Mesothelial cell of epicardium (in vitro differentiated cells): ENCODE data around the gene TMEM97. TPM values are rescaled to one million over a fixed set of nuclear protein-coding genes. Genes with fewer than 3 reads are reported as not detected.

Source experiments
- DNase-seq, 2 experiments: peaks; one replicate each; pipeline ENCODE4 v3.0.0; 2021; ENCODE audit warnings: low spot score in 2 of 2; ENCODE audit not compliant: unreplicated experiment in 2 of 2
- H3K27ac Mint-ChIP-seq: 2 replicates; pipeline ENCODE4 v1.8.0; 2021; ENCODE audit warnings: mixed read lengths
- H3K27me3 Mint-ChIP-seq: 2 replicates; pipeline ENCODE4 v1.8.0; 2021; ENCODE audit warnings: low read depth, mixed read lengths
- H3K36me3 Mint-ChIP-seq: 2 replicates; pipeline ENCODE4 v1.8.0; 2021; ENCODE audit warnings: mixed read lengths
- H3K4me1 Mint-ChIP-seq: 2 replicates; pipeline ENCODE4 v1.8.0; 2021; ENCODE audit warnings: mixed read lengths
- H3K4me3 Mint-ChIP-seq: 2 replicates; pipeline ENCODE4 v1.8.0; 2021; ENCODE audit warnings: mild to moderate bottlenecking, moderate library complexity, mixed read lengths
- H3K9me3 Mint-ChIP-seq: 2 replicates; pipeline ENCODE4 v1.8.0; 2021; ENCODE audit warnings: mixed read lengths
- microRNA-seq: library from miRNA; unstranded; fragments of <30 nt; microRNA quantifications from one replicate; pipeline ENCODE4 v1.2.0, GENCODE V29; 2021; ENCODE audit warnings: inconsistent platforms, mixed read lengths
- total RNA-seq: library from RNA; stranded (reverse); gene quantifications from 3 replicates; pipeline ENCODE4 v1.2.1, GENCODE V29; 2021
- TF ChIP-seq, protein P1 (sequence below): fragments of 200-600 bp; sonication (generic); IDR thresholded peaks from one replicate; pipeline ENCODE4 v1.5.0; 2021; ENCODE audit warnings: antibody characterized with exemption; ENCODE audit not compliant: unreplicated experiment

The TMEM97 gene
- total RNA-seq, 1 donor from 2014 or later = 43.3 TPM

DNA sequence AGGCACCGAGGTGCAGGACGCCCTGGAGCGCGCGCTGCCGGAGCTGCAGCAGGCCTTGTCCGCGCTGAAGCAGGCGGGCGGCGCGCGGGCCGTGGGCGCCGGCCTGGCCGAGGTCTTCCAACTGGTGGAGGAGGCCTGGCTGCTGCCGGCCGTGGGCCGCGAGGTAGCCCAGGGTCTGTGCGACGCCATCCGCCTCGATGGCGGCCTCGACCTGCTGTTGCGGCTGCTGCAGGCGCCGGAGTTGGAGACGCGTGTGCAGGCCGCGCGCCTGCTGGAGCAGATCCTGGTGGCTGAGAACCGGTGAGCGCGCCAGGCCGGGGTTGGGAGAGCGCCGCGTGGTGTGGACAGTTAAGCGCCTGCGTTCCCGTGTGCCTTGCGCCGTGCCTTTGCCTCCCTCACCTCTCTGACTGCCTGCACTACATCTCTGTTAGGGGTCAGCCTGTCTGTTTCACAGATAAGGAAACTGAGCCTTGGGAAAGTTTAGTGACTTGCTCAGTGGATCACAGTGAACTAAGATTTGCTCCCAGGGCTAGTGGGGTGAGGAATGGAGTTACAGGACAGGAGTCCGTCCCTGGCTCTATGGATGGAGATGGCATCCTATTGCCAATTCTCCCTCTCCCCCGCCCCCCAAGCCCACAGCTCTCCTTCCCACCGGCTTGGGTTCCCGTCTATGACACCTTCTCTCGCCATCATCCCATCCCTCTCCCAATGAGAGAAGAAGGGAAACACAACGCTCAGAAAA, 53.4 kb downstream of the TMEM97 start:
- Mint-ChIP-seq H3K4me1 (peaks cover 13% of the 10 kb centered on the region), H3K27ac (no peak overlapping the region), H3K4me3 (peak overlapping the region; percentile 57), H3K27me3 (peaks cover 30% of the 10 kb centered on the region), H3K9me3 (no peaks in the 10 kb centered on the region), H3K36me3 (no peaks in the 10 kb centered on the region)
- TF ChIP-seq, protein P1, sequence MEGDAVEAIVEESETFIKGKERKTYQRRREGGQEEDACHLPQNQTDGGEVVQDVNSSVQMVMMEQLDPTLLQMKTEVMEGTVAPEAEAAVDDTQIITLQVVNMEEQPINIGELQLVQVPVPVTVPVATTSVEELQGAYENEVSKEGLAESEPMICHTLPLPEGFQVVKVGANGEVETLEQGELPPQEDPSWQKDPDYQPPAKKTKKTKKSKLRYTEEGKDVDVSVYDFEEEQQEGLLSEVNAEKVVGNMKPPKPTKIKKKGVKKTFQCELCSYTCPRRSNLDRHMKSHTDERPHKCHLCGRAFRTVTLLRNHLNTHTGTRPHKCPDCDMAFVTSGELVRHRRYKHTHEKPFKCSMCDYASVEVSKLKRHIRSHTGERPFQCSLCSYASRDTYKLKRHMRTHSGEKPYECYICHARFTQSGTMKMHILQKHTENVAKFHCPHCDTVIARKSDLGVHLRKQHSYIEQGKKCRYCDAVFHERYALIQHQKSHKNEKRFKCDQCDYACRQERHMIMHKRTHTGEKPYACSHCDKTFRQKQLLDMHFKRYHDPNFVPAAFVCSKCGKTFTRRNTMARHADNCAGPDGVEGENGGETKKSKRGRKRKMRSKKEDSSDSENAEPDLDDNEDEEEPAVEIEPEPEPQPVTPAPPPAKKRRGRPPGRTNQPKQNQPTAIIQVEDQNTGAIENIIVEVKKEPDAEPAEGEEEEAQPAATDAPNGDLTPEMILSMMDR = no peak
- no peak for DNase-seq

DNA sequence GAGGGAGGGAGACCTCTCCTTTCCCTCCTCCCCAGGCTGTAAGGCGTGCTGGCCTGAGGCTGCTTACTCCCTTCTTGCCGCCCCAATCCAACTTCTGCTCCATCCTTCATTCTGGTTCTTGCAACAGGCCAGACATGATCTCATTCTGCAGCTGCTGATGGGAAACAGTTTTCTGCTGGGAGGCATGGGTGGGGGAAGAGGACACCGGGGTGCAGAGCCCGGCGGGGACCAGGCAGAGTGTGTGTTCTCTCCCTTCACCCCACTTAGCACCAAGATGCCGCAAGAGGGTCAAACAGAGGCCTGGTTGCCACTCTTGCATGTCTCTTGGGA, 53.9 kb downstream of the TMEM97 start:
- Mint-ChIP-seq H3K27ac (no peak overlapping the region), H3K4me3 (peak overlapping the region; percentile 57), H3K27me3 (peaks cover 30% of the 10 kb centered on the region), H3K4me1 (peaks cover 13% of the 10 kb centered on the region), H3K9me3 (no peaks in the 10 kb centered on the region), H3K36me3 (no peaks in the 10 kb centered on the region)
- DNase-seq = no peak
- TF ChIP-seq, protein P1 = no peak

Small RNA genes lying within 50 kb of the gene (microRNA-seq; reads per million reads assigned to microRNA genes)
- gene MIR4723 = 2.1 reads per million

Other genes with a start within 250 kb of the TMEM97 start
- 36.7 to 40.2 TPM (median 39.8 TPM) in 3 replicates for gene IFT20, start 16.3 kb downstream of the TMEM97 start, total RNA-seq
- 35.8 to 41.8 TPM (median 37.6 TPM) in 3 replicates for gene TNFAIP1, start 16.6 kb downstream of the TMEM97 start, total RNA-seq
- gene POLDIP2, start 38.3 kb downstream of the TMEM97 start, total RNA-seq = 60.8 to 61.0 TPM (median 60.9 TPM) in 3 replicates
- not detected in 3 replicates for gene SEBOX, start 46.0 kb downstream of the TMEM97 start, total RNA-seq
- gene VTN, start 51.1 kb downstream of the TMEM97 start, total RNA-seq = 0.47 to 0.51 TPM (median 0.50 TPM) in 3 replicates
- gene SARM1, start 52.5 kb downstream of the TMEM97 start, total RNA-seq = 17.3 to 19.0 TPM (median 17.3 TPM) in 3 replicates
- 13.3 to 15.2 TPM (median 13.5 TPM) in 3 replicates for gene SLC46A1, start 87.0 kb downstream of the TMEM97 start, total RNA-seq
- not detected in 3 replicates for gene SLC13A2, start 154.4 kb downstream of the TMEM97 start, total RNA-seq
- 0.34 to 0.42 TPM (median 0.34 TPM) in 3 replicates for gene FOXN1, start 187.1 kb downstream of the TMEM97 start, total RNA-seq
- 61.0 to 66.2 TPM (median 61.2 TPM) in 3 replicates for gene UNC119, start 233.4 kb downstream of the TMEM97 start, total RNA-seq